DND-41 (cell line): ENCODE data around the gene CCDC91.

Experiments used
- ATAC-seq: fragments of 200-7000 bp; cut with Tn5 transposase; 3 replicates; pipeline ENCODE4 v1.9.1; 2021; ENCODE audit warnings: low read depth; ENCODE audit not compliant: insufficient read depth
- DNase-seq: peaks from one replicate; pipeline ENCODE4 v3.0.0-alpha.2; 2020
- H2AFZ ChIP-seq: 2 replicates; pipeline ENCODE4 v1.6.0; 2012; ENCODE audit warnings: low read depth, low read length
- H3K27ac ChIP-seq: 2 replicates; pipeline ENCODE4 v1.5.1; 2012; ENCODE audit warnings: low read length, inconsistent platforms
- H3K27me3 ChIP-seq: fragments of 200-600 bp; sonication (generic); 2 replicates; pipeline ENCODE4 v1.6.0; 2012; ENCODE audit warnings: low read length, mild to moderate bottlenecking, inconsistent platforms; ENCODE audit not compliant: insufficient read depth, poor library complexity
- H3K36me3 ChIP-seq: 2 replicates; pipeline ENCODE4 v1.5.1; 2012; ENCODE audit warnings: low read length, inconsistent platforms; ENCODE audit not compliant: insufficient read depth
- H3K4me1 ChIP-seq: 2 replicates; pipeline ENCODE4 v1.5.1; 2012; ENCODE audit warnings: mild to moderate bottlenecking, low read length; ENCODE audit not compliant: insufficient read depth
- H3K4me2 ChIP-seq: 2 replicates; pipeline ENCODE4 v1.6.0; 2012; ENCODE audit warnings: mild to moderate bottlenecking, moderate library complexity, low read length, inconsistent platforms; ENCODE audit not compliant: insufficient read depth
- H3K4me3 ChIP-seq, 2 experiments: fragments of 200-600 bp in 1 of 2; shearing (Covaris generic) in 1 of 2; 2 replicates each; pipeline ENCODE4 v1.5.1; 2012 to 2016; ENCODE audit warnings: inconsistent platforms in 2 of 2, low read length in 2 of 2, mild to moderate bottlenecking in 2 of 2, low read depth in 1 of 2, moderate library complexity in 1 of 2
- H3K79me2 ChIP-seq: 2 replicates; pipeline ENCODE4 v1.6.0; 2012; ENCODE audit warnings: low read length, inconsistent platforms; ENCODE audit not compliant: insufficient read depth
- H3K9ac ChIP-seq: 2 replicates; pipeline ENCODE4 v1.6.0; 2012; ENCODE audit warnings: low read depth, mild to moderate bottlenecking, inconsistent platforms, low read length, moderate library complexity
- H3K9me3 ChIP-seq: 2 replicates; pipeline ENCODE4 v1.5.1; 2012; ENCODE audit warnings: low read length, moderate library complexity, mild to moderate bottlenecking, inconsistent platforms; ENCODE audit not compliant: insufficient read depth, severe bottlenecking
- H4K20me1 ChIP-seq: 2 replicates; pipeline ENCODE4 v1.6.0; 2012; ENCODE audit warnings: low read length; ENCODE audit not compliant: insufficient read depth
- EZH2 ChIP-seq: IDR thresholded peaks from 3 replicates; pipeline ENCODE4 v1.6.1; 2012; ENCODE audit warnings: borderline replicate concordance, low read depth, mild to moderate bottlenecking, moderate library complexity, low read length, inconsistent platforms; ENCODE audit not compliant: severe bottlenecking
- TF ChIP-seq, protein P1 (sequence below): IDR thresholded peaks from 2 replicates; pipeline ENCODE4 v1.5.1; 2012; ENCODE audit warnings: borderline replicate concordance, low read length, moderate library complexity, mild to moderate bottlenecking; ENCODE audit not compliant: poor library complexity, severe bottlenecking; ENCODE audit errors: extremely low read depth

The CCDC91 gene

DNA sequence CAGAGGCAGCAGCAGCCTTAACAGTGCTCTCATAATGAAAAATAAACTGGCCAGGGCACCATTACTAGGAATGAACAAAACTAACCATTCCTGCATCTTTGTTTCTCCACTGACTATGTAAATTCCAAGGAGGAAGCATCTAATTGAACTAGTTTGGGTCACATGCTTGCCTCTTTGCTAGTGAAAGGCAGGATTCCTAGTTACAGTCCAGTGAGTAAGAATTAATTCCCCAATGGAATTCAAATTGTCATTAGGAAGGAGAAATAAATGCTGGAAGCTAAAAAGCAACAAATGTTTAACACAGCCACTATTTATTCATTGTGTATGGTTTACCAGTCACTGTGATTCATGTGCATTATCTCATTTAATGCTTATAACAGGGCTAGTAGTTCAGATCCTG is 316.0 kb downstream of the CCDC91 start:
- DNase-seq = no peak
- Histone ChIP-seq H4K20me1 (no peaks in the 10 kb centered on the region), H3K4me1 (no peaks in the 10 kb centered on the region), H3K36me3 (no peaks in the 10 kb centered on the region), H3K4me3 (no peak overlapping the region), H3K9me3 (no peaks in the 10 kb centered on the region), H3K79me2 (no peaks in the 10 kb centered on the region), H3K9ac (no peak overlapping the region), H3K4me2 (no peak overlapping the region), H2AFZ (no peak overlapping the region), H3K27ac (no peak overlapping the region), H3K27me3 (no peaks in the 10 kb centered on the region)
- ATAC-seq = no peak
- TF ChIP-seq, protein P1, sequence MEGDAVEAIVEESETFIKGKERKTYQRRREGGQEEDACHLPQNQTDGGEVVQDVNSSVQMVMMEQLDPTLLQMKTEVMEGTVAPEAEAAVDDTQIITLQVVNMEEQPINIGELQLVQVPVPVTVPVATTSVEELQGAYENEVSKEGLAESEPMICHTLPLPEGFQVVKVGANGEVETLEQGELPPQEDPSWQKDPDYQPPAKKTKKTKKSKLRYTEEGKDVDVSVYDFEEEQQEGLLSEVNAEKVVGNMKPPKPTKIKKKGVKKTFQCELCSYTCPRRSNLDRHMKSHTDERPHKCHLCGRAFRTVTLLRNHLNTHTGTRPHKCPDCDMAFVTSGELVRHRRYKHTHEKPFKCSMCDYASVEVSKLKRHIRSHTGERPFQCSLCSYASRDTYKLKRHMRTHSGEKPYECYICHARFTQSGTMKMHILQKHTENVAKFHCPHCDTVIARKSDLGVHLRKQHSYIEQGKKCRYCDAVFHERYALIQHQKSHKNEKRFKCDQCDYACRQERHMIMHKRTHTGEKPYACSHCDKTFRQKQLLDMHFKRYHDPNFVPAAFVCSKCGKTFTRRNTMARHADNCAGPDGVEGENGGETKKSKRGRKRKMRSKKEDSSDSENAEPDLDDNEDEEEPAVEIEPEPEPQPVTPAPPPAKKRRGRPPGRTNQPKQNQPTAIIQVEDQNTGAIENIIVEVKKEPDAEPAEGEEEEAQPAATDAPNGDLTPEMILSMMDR = no peak

DNA sequence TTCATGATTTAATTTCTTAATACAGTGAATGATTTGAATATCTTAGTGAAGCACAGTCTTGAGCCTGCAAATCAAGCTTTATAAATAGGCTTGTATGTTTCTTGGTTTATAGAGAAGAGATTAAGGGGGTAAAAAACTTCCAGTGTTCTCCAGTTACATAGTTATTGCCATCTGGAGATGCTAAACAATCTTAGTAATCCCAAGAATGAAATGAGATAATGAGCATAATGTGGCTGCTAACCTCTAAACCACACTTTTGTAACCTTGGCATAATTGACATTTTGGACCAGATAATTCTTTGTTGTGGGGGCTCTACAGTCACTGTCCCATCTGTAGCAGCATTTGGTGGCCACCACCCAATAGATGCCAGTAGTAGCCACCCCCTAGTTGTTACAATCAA is 316.8 kb downstream of the CCDC91 start:
- Histone ChIP-seq H3K9me3 (no peaks in the 10 kb centered on the region), H3K79me2 (no peaks in the 10 kb centered on the region), H3K27ac (no peak overlapping the region), H2AFZ (no peak overlapping the region), H3K36me3 (no peaks in the 10 kb centered on the region), H3K4me1 (no peaks in the 10 kb centered on the region), H4K20me1 (no peaks in the 10 kb centered on the region), H3K27me3 (no peaks in the 10 kb centered on the region), H3K4me3 (no peak overlapping the region), H3K9ac (no peak overlapping the region), H3K4me2 (no peak overlapping the region)
- no peak for TF ChIP-seq EZH2
- TF ChIP-seq, protein P1 = no peak
- ATAC-seq = no peak
- DNase-seq = no peak

DNA sequence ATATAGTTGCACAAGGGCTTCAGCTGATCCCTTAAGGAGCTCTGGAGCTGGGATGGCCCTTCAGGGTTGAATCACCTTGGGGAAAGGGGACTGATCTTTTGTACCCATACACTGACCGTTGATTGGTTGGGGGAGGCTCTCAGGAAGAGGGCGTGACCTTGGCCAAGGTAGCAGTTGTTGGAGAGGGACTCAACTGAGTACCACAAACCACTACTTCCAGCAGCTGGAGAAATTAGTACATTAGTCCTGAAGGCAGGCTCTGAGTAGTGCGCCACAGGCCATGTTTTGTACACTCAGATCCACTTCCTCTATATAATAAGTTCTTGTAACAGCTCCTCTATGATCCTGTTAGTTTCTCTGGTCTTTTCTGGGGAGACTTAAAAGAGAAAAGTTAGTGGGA is 317.6 kb downstream of the CCDC91 start:
- DNase-seq = no peak
- H3K36me3 ChIP-seq = no peaks in the 10 kb centered on the region
- TF ChIP-seq, protein P1 = no peak
- no peak for TF ChIP-seq EZH2
- no peak overlapping the region for H3K27ac ChIP-seq
- H3K79me2 ChIP-seq = no peaks in the 10 kb centered on the region
- peak; percentile 52; the same call in 1 of the 3 replicates for ATAC-seq
- H3K27me3 ChIP-seq = no peaks in the 10 kb centered on the region
- no peak overlapping the region for H3K4me2 ChIP-seq
- no peaks in the 10 kb centered on the region for H3K9me3 ChIP-seq
- H3K9ac ChIP-seq = no peak overlapping the region
- no peak overlapping the region for H2AFZ ChIP-seq
- H4K20me1 ChIP-seq = no peaks in the 10 kb centered on the region
- H3K4me1 ChIP-seq = no peaks in the 10 kb centered on the region
- no peak overlapping the region for H3K4me3 ChIP-seq

DNA sequence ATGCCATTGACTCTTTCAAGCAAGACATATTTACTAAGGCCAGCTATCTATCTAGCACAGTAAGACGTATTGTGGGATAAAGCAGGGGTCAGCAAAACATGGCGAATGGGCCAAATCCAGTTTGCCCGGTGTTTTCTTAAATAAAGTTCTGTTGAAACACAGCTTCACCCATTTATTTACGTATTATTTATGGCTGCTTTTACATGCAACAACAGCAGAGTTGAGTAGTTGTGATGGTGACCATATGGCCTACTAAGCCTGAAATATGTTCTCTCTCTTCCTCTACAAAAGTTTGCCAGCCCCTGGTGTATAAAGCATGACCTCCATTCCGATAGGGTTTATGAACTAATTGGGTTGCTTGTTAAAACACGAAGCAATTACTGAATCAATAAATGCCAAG is 322.1 kb downstream of the CCDC91 start:
- Histone ChIP-seq H2AFZ (no peak overlapping the region), H3K79me2 (no peaks in the 10 kb centered on the region), H4K20me1 (no peaks in the 10 kb centered on the region), H3K4me1 (no peaks in the 10 kb centered on the region), H3K4me3 (no peak overlapping the region), H3K4me2 (no peak overlapping the region), H3K9ac (no peak overlapping the region), H3K27ac (no peak overlapping the region), H3K9me3 (no peaks in the 10 kb centered on the region), H3K27me3 (no peaks in the 10 kb centered on the region), H3K36me3 (no peaks in the 10 kb centered on the region)
- ATAC-seq (no peak), DNase-seq (no peak)
- no peak for TF ChIP-seq EZH2
- TF ChIP-seq, protein P1 = no peak
